Measurements from ENCODE around the gene LILRA1.
"Not testable (repeated sequence)": the region's sequence is repeated elsewhere in the genome, so short reads cannot be mapped to it uniquely, and the experiment has no call there.

The LILRA1 gene

GRCh38 chr19:54577334-54577733, 16.1 kb upstream of the LILRA1 start:
- DNase-seq (ENCODE audit: low spot score), result no peak

GRCh38 chr19:54578268-54578667, 15.2 kb upstream of the LILRA1 start:
- not testable (repeated sequence) for DNase-seq (ENCODE audit: low spot score)

DNA sequence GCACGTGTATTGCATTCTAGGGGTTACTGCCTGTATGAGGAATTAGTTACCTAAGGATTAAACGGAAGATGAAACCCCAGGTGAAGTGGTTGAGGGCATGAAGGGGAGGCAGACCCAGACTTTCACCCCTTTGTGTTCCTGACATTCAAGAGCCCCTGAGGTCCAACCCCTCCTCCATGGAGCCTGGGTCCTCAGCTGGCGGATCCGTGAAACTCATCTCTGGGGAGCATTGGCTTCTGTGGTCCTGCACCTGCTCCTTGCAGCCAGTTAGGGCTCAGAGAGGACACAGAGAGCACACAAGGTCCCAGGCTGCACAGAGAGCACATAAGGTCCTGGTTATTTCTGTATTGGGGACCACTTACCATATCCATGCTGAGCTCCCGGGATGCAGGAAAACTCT, 7.0 kb upstream of the LILRA1 start:
- DNase-seq (ENCODE audit: low spot score), result no peak

DNA sequence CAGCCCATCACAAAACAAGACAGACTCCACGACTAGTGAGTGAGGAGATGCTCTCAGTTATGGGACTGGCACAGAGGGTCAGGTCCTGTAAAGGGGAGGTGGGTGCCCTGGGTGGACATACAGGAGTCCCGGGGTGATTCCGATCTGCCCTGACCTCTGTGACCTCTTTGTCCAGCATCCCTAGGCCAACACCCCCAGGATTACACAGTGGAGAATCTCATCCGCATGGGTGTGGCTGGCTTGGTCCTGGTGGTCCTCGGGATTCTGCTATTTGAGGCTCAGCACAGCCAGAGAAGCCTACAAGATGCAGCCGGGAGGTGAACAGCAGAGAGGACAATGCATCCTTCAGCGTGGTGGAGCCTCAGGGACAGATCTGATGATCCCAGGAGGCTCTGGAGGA, 6.4 kb upstream of the LILRA1 start:
- DNase-seq (ENCODE audit: low spot score), result no peak

- DNase-seq (ENCODE audit: low spot score), result not testable (repeated sequence)
These were observed 647 bp downstream of the LILRA1 start for GRCh38 chr19:54593931-54594626.

- no peak for DNase-seq (ENCODE audit: low spot score)
These were observed 1.3 kb downstream of the LILRA1 start for GRCh38 chr19:54594737-54595136.

DNA sequence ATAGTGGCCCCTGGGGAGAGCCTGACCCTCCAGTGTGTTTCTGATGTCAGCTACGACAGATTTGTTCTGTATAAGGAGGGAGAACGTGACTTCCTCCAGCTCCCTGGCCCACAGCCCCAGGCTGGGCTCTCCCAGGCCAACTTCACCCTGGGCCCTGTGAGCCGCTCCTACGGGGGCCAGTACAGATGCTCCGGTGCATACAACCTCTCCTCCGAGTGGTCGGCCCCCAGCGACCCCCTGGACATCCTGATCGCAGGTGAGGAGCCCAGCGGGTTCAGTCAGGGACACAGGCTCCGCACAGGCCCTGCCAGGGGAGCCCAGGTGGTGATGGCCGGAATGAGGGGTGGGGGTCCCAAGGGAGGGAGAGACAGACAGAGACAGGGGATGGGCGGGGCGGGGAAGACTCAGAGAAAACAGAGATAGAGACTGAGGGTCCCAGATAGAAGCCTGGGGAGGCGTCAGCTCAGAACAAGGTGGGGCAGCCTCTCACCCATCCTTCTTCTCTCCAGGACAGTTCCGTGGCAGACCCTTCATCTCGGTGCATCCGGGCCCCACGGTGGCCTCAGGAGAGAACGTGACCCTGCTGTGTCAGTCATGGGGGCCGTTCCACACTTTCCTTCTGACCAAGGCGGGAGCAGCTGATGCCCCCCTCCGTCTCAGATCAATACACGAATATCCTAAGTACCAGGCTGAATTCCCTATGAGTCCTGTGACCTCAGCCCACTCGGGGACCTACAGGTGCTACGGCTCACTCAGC, 2.4 kb downstream of the LILRA1 start:
- DNase-seq (ENCODE audit: low spot score), result not testable (repeated sequence)

- DNase-seq (ENCODE audit: low spot score), result no peak
These were observed 6.8 kb downstream of the LILRA1 start for GRCh38 chr19:54600212-54600611.

GRCh38 chr19:54606230-54606629, 12.8 kb downstream of the LILRA1 start:
- DNase-seq (ENCODE audit: low spot score), result no peak

DNA sequence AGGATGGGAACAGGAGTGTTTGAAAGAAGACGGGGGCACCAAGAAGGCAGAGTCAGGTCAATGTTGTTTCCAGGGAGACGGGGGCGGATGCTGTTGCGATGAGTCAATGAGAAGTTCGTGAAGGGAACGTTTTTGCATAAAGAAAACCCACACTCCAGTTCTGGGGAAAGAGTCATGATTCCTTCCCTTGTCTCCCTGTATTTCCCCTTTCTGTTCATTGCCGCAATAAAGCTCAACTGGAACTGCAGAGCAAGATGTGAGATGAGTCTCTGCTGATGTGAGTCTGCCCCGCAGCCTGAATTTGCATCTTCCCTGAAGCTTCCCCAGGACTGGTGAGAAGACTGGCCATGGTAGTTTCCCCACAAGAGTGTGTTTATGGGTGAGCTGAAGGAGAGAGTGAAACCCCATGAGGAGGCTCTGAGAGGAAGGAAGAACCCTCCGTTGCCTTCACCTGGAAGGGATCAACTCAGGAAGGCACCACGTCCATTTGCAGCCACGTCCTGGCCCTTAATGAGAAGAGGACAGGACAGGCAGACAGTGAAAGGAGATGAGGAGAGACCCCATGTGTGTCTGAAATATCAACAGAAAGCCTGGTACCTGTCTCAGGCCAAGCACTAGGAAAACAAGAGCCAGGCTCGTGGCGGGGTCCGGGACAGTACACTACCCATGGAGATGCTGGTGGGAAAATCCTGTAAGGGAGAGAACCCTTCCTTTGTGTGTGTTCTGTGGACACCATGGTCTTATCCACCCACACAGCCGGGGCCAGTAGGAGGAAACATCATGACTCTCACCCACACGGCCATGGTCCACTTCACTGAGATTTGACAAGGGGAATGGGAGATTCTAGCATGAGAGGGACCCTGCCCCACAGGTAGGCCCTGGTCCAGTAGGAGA, 13.7 kb downstream of the LILRA1 start:
- DNase-seq (ENCODE audit: low spot score), result no peak

- no peak for DNase-seq (ENCODE audit: low spot score)
These were observed 14.3 kb downstream of the LILRA1 start for GRCh38 chr19:54607785-54608150.

GRCh38 chr19:54608205-54608604, 14.8 kb downstream of the LILRA1 start:
- no peak for DNase-seq (ENCODE audit: low spot score)

GRCh38 chr19:54608792-54609191, 15.4 kb downstream of the LILRA1 start:
- DNase-seq (ENCODE audit: low spot score), result no peak

DNA sequence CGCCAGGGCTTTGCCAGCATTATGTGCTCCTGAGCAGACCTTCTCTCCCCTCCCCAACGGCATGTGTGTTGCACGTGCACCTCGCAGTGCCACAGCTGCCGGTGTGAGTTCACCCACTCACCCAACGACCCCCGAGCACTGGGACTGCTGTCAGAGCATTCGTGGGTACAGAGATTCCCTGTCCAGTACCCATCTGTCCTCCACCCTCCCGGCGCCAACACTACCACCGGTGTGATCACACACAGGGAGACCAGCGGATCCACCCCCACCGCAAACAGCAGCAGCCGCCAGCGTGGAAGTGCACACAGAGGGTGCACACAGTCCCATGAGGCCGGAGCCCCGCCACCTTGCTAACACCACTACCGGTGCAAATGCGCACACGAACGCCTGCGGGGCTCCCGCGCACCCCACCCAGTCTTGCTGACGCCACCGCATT, 15.9 kb downstream of the LILRA1 start:
- DNase-seq (ENCODE audit: low spot score), result no peak

GRCh38 chr19:54612428-54612827, 19.0 kb downstream of the LILRA1 start:
- DNase-seq (ENCODE audit: low spot score), result no peak

DNA sequence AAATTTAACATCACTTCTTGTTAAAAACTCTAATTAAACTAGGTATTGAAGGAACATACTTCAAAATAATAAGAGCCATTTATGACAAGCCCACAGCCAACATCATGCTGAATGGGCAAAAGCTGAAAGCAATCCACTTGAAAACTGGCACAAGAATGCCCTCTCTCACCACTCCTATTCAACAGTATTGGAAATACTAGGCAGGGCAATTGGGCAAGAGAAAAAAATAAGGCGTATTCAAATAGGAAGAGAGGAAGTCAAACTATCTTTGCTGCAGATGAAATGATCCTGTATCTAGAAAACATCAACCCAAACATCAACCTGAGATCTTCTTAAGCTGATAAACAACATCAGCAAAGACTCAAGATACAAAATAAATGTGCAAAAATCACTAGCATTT, 21.3 kb downstream of the LILRA1 start:
- DNase-seq (ENCODE audit: low spot score), result no peak

- no peak for DNase-seq (ENCODE audit: low spot score)
These were observed 22.6 kb downstream of the LILRA1 start for GRCh38 chr19:54616057-54616456.

DNA sequence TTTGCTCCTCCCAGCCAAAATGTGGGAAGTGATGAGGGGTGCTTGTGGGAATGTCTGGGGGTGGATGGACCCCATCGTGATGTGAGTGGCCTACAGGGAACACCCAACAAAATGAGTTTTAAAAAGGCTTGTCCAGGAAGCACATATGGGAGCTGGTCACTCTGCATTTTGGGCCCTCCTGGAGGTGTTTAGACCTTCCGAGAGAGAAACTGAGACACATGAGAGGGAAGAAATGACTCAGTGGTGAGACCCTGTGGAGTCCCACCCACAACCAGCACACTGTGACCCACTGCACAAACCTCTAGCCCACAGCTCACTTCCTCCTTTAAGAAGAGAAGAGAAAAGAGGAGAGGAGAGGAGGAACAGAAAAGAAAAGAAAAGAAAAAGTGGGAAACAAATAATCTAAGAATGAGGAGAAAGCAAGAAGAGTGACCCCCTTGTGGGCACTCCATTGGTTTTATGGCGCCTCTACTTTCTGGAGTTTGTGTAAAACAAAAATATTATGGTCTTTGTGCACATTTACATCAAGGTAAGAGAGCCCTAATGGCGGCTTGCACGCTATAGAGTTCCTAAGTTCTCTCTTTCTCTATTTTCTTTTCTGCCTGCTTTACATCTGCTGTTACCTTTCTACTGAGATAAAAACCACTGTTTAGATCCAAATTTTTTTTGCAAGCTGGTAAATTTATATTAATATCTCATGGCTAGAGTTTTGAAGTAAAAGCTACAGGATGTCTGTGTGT, 23.6 kb downstream of the LILRA1 start:
- no peak for DNase-seq (ENCODE audit: low spot score)

- DNase-seq (ENCODE audit: low spot score), result no peak
These were observed 27.0 kb downstream of the LILRA1 start for GRCh38 chr19:54620464-54620863.

GRCh38 chr19:54622431-54622830, 29.0 kb downstream of the LILRA1 start:
- DNase-seq (ENCODE audit: low spot score), result no peak

DNA sequence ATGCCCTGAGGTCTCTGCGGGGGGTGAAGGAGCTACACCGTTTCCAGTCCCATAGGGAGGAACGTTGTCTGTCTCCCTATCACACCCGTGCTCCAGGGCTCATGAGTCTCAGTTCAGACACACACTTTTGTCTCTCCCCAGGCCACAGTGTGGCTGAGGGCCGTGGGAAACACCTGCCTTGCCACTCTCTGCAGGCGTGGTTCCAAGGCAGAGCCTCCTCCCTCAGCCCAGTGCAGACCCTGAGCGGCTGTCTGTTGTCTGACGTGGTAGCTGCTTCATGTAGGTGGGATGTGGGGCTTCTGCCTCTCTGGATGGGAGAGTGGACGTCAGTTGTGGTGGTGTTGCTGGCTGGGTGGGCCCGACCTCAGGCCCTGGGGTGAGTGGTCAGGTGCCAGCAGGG, 30.8 kb downstream of the LILRA1 start:
- not testable (repeated sequence) for DNase-seq (ENCODE audit: low spot score)

All from CD4-positive, alpha-beta T cell treated with Interleukin-2 at 100 ng/mL for 4 hours (primary cell).